ENCODE data around the gene ELANE.

The ELANE gene

DNA sequence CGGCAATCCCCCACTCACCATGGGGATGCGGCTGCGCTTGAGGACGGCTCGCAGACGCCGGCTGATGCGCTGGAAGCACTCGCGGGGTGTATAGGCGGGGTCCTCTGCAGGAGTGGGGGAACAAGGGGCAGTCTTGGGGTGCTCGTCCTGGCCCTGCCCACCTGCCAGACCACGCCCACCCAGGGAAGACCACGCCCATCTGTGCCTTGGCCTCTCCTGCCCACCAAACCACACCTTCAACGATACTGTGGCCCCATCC lies 47.9 kb downstream of the ELANE start:
- no peak for DNase-seq

- no peak for DNase-seq
These were observed 48.4 kb downstream of the ELANE start for GRCh38 chr19:900302-901111.

DNA sequence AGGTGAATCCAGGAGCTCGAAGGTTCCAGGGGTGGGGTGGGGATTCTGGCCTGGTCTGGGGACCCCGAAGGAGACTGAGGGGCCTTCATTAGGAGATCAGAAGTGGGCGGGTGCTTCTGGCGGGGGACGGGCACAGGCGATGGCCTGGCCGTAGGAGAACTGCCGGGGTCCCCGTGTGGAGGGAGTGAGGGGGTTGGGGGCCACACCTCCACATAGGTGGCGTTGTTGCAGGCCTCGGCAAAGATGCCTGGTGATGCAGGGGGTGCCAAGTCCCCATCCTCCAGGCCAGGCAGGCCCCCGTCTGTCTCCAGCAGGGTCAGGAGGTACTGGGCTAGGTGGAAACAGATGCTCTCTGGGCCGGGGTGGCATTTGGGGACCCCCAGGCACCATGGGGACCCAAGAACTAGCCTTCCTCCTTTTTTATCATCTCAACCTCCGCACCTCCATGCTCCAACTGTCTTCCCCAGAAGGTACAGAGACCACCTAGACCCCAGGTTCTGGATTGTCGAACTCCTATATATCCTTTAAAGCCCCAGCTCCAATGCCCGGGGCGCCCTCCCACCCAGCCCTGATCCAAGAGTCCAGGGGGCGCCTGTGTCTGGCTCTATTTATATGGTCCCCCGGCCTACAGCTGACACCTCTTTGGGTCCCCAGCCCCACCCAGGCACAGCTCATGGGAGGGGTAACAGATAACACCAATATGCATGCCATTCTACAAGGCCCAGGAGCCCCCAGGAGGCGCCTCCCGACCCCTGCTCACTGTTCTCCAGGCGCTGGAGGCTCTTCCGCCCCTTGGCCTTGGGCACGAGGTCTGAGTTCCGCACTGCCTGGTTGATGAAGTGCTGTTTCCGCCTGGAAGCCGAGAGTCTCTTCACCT lies 49.4 kb downstream of the ELANE start:
- DNase-seq, result no peak

DNA sequence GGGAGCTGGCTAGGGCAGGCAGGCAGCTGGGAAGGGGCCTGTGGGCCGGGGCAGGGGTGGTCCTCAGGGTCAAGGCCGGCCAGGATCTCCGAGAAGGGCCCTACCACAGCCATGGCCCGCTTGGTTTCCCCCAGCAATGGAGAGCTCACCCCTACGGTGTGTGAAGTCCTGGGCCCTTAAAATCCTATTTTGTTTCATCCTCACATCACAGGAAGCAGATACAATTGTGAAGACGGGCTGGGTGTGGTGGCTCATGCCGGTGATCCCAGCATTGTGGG lies 49.9 kb downstream of the ELANE start:
- no peak for DNase-seq

GRCh38 chr19:902446-903226 lies 50.5 kb downstream of the ELANE start:
- DNase-seq, result no peak

DNA sequence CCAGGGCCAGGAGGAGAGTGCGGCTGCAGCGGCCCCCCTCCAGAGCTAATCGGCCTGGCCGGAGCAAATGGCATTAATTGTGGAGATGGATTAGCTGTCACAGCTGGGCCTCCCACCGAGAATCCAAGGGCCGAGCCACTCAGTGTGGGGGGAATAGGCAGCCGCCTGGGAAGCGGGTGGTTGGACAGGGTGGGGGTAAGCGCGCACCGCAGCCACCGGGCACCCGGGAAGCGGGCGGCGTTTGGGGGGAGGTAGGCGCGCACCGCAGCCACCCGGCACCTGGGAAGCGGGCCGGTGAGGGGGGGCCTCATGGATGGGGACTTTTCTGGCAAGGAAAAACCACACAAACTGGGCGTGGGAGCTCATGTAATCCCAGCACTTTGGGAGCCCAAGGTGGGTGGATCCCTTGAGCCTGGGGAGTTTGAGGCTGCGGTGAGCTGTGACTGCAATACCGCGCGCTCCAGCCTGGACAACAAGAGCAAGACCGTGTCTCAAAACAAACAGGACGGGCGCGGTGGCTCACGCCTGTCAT lies 51.2 kb downstream of the ELANE start:
- no peak for DNase-seq

GRCh38 chr19:904545-904944 lies 52.4 kb downstream of the ELANE start:
- DNase-seq, result no peak

Data from stimulated activated CD4-positive, alpha-beta T cell treated with anti-CD3 and anti-CD28 coated beads, Interleukin-4, amount 100 ng/mL, for 1 hour (primary cell).